CD4-positive, alpha-beta T cell (primary cell): ENCODE data around the gene CAPN2. TPM values are rescaled to one million over a fixed set of nuclear protein-coding genes. Genes with fewer than 3 reads are reported as not detected.

ENCODE experiments used
- ATAC-seq: fragments of 200-7000 bp; cut with Tn5 transposase; one replicate; pipeline ENCODE4 v1.10.0; 2022; ENCODE audit warnings: mild to moderate bottlenecking; ENCODE audit not compliant: poor library complexity
- CTCF ChIA-PET: fragments of 350-600 bp; sonication (Branson Sonifier 250); formaldehyde crosslinking; loops from one replicate; lab custom pipeline; 2021; ENCODE audit warnings: antibody characterized with exemption, inconsistent platforms; lab: Charles Lee
- POLR2A ChIA-PET: fragments of 350-600 bp; sonication (Branson Sonifier 250); formaldehyde crosslinking; loops from one replicate; lab custom pipeline; 2021; ENCODE audit warnings: antibody characterized with exemption, inconsistent platforms; lab: Charles Lee
- DNase-seq, 14 experiments: peaks; one replicate each; pipeline ENCODE4 v3.0.0-alpha.2; 2013 to 2020; ENCODE audit warnings: mixed read lengths in 2 of 14
- H3K27ac ChIP-seq, 2 donors: one replicate each; pipeline versions ENCODE4 v1.5.1 to v1.7.0; 2013; ENCODE audit warnings: low read length in 2 of 2, low read depth in 1 of 2, mild to moderate bottlenecking in 1 of 2
- H3K27me3 ChIP-seq, 2 experiments: 1 replicate in 1 of 2; 2 replicates in 1 of 2; pipeline versions ENCODE4 v1.6.1 to v1.7.0; 2013; ENCODE audit warnings: low read length in 2 of 2, control low read depth in 1 of 2, mild to moderate bottlenecking in 1 of 2, moderate library complexity in 1 of 2; ENCODE audit not compliant: insufficient read depth in 2 of 2, control insufficient read depth in 1 of 2
- H3K36me3 ChIP-seq: one replicate; pipeline ENCODE4 v1.6.1; 2013; ENCODE audit warnings: low read length, control low read depth; ENCODE audit not compliant: insufficient read depth
- H3K4me1 ChIP-seq: one replicate; pipeline ENCODE4 v1.6.1; 2013; ENCODE audit warnings: low read length, control low read depth; ENCODE audit not compliant: insufficient read depth
- H3K4me3 ChIP-seq: one replicate; pipeline ENCODE4 v1.5.1; 2013; ENCODE audit warnings: mild to moderate bottlenecking, low read length, moderate library complexity
- H3K9me3 ChIP-seq, 2 experiments: 1 replicate in 1 of 2; 2 replicates in 1 of 2; pipeline versions ENCODE4 v1.6.1 to v1.7.0; 2013; ENCODE audit warnings: low read length in 2 of 2, mild to moderate bottlenecking in 2 of 2, control low read depth in 1 of 2, moderate library complexity in 1 of 2; ENCODE audit not compliant: control insufficient read depth in 1 of 2, insufficient read depth in 1 of 2
- H3K27ac Mint-ChIP-seq: one replicate; pipeline ENCODE4 v1.8.0; 2020; ENCODE audit warnings: mixed read lengths
- H3K27me3 Mint-ChIP-seq: one replicate; pipeline ENCODE4 v1.8.0; 2021; ENCODE audit warnings: mixed read lengths
- H3K36me3 Mint-ChIP-seq: one replicate; pipeline ENCODE4 v1.8.0; 2021; ENCODE audit warnings: low read depth, mixed read lengths
- H3K4me1 Mint-ChIP-seq: one replicate; pipeline ENCODE4 v1.8.0; 2021; ENCODE audit warnings: low read depth, mixed read lengths
- H3K4me3 Mint-ChIP-seq: one replicate; pipeline ENCODE4 v1.8.0; 2020; ENCODE audit warnings: mild to moderate bottlenecking, mixed read lengths
- H3K9me3 Mint-ChIP-seq: one replicate; pipeline ENCODE4 v1.8.0; 2020; ENCODE audit warnings: mixed read lengths
- intact Hi-C, 2 experiments: fragments of 100-400 bp; cut with DNase I in 1 of 2; cut with micrococcal nuclease in 1 of 2; formaldehyde crosslinking; loops; one replicate each; pipeline versions ENCODE4 v1.15.1 to v1.9.0; 2023 to 2025; cut with DNase I, micrococcal nuclease
- total RNA-seq, 174 experiments: library from RNA in 2 of 174; stranded (reverse) in 2 of 174; gene quantifications; one replicate each; pipeline ENCODE4 v1.2.3 and lab custom pipeline; 2021 to 2026
- TF ChIP-seq, protein P1 (sequence below): fragments of 200-600 bp; IDR thresholded peaks from one replicate; pipeline ENCODE4 v1.8.0; 2022; ENCODE audit warnings: antibody characterized with exemption, mild to moderate bottlenecking

CAPN2 gene
- total RNA-seq, 2 experiments from 2014 or later, result 110 to 114 TPM

DNA sequence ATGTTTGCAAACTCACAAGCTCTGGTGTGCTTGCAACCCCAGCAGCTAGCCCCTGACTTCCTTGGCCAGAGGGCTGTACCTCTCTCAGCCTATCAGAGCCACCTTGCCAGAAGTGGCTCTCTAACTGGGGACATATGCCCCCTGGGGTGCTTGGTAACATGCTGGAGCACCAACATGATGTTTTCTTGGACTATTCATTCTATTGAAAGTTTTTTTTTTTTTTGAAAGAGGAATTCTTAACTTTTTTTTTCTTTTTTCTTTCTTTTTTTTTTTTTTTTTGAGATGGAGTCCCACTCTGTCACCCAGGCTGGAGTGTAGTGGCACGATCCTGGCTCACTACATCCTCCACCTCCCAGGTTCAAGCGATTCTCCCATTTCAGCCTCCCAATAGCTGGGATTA is 32.2 kb upstream of the CAPN2 start:
- Histone ChIP-seq H3K9me3 (no peaks in the 10 kb centered on the region), H3K4me3 (no peak overlapping the region), H3K36me3 (no peaks in the 10 kb centered on the region), H3K27me3 (peaks cover 0 to 2% of the 10 kb centered on the region in 2 experiments), H3K27ac (no peak overlapping the region), H3K4me1 (peaks cover 2% of the 10 kb centered on the region)
- H3K36me3 Mint-ChIP-seq, result no peaks in the 10 kb centered on the region
- intact Hi-C loops, result loop anchor here (5.0 to 10.0 kb wide), 3 partner anchors 888 to 1215 kb away; partner anchors contain the start of gene FAM177B (in 1 of the 2)
- no peak overlapping the region for H3K4me3 Mint-ChIP-seq
- no peak for DNase-seq
- CTCF ChIA-PET, result no interaction called here
- POLR2A ChIA-PET, result no interaction called here
- TF ChIP-seq, protein P1, sequence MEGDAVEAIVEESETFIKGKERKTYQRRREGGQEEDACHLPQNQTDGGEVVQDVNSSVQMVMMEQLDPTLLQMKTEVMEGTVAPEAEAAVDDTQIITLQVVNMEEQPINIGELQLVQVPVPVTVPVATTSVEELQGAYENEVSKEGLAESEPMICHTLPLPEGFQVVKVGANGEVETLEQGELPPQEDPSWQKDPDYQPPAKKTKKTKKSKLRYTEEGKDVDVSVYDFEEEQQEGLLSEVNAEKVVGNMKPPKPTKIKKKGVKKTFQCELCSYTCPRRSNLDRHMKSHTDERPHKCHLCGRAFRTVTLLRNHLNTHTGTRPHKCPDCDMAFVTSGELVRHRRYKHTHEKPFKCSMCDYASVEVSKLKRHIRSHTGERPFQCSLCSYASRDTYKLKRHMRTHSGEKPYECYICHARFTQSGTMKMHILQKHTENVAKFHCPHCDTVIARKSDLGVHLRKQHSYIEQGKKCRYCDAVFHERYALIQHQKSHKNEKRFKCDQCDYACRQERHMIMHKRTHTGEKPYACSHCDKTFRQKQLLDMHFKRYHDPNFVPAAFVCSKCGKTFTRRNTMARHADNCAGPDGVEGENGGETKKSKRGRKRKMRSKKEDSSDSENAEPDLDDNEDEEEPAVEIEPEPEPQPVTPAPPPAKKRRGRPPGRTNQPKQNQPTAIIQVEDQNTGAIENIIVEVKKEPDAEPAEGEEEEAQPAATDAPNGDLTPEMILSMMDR, result no peak
- no peak overlapping the region for H3K27ac Mint-ChIP-seq
- H3K27me3 Mint-ChIP-seq, result peaks cover 12% of the 10 kb centered on the region
- ATAC-seq, result no peak
- no peaks in the 10 kb centered on the region for H3K4me1 Mint-ChIP-seq
- peaks cover under 1% of the 10 kb centered on the region for H3K9me3 Mint-ChIP-seq

DNA sequence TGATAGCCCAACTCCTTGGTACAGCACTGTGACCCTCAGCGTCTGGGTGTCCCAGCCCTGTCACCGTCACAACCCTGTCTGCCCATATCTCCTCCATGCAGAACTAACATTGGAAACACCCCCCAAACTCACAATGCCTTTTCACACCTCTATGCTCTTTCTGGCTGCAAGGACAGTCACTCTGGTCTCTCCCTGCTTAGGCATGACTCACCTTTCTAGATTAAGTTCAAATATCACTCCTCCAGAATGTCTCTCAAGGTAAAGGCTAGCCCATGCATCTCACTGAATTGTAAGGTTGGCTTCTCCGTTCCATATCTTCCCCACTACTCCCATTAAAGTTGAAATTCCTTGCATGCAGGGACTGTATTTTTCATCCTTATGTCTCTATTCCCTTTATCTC is 29.8 kb upstream of the CAPN2 start:
- DNase-seq, result no peak
- H3K4me3 ChIP-seq, result no peak overlapping the region
- CTCF ChIA-PET, result interaction anchor here (1.4 to 2.0 kb wide), 2 partner anchors 8 to 549 kb away, joined by 3 to 9 read pairs; no protein-coding TSS in a partner anchor
- POLR2A ChIA-PET, result no interaction called here
- Mint-ChIP-seq H3K4me1 (no peaks in the 10 kb centered on the region), H3K27me3 (peaks cover 12% of the 10 kb centered on the region), H3K4me3 (no peak overlapping the region), H3K36me3 (no peaks in the 10 kb centered on the region), H3K27ac (no peak overlapping the region), H3K9me3 (no peaks in the 10 kb centered on the region)
- intact Hi-C loops, result loop anchor here (2.0 to 10.0 kb wide), 5 partner anchors 890 to 1218 kb away; partner anchors contain the start of gene FAM177B (in 2 of the 2)
- ATAC-seq, result no peak
- peaks cover 0 to 2% of the 10 kb centered on the region in 2 experiments for H3K27me3 ChIP-seq
- H3K36me3 ChIP-seq, result no peaks in the 10 kb centered on the region
- H3K9me3 ChIP-seq, result no peaks in the 10 kb centered on the region
- peaks cover 2% of the 10 kb centered on the region for H3K4me1 ChIP-seq
- TF ChIP-seq, protein P1, result no peak
- no peak overlapping the region for H3K27ac ChIP-seq

DNA sequence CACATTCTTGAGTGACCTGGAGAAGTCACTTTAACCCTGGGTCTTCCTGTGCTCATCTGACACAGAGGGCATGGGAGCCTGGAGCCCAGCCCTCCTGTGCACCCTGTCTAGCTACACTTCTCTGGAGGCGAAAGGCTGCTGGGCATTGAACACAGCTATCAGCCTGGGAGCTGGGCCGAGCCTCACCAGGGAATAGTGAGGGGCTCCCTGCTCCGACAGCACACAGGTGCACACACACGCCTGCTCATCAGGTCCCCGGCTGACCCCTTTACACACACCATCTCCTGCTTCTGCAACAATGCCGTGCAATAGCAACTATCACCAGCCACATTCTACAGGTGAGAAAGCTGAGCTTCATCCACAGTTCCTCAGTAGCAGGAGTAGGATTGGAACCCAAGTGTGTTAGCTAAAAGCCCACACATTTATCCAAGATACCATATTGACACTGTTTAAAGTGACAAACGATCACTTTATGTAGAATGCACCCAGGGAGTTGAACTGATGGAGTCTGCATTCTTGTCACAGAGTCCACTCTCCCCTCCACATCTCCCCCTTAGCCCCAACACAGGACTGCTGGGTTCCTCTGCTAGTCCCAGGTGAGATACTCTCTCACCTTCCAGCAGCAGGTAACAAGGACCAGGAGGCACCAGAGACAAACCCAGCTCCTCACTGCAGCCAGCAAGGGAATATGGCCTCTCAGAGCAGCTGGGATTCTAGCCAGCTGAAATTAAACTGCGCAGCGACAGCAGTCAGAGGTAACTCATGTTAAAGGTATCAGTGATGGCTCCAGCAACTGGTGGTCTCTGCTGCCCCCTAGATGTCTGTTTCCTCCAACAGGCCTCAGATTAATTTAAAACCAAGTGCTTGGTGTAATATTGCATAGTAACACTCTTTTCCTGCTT is 28.5 kb upstream of the CAPN2 start:
- Mint-ChIP-seq H3K36me3 (no peaks in the 10 kb centered on the region), H3K27ac (no peak overlapping the region), H3K9me3 (no peaks in the 10 kb centered on the region), H3K4me1 (no peaks in the 10 kb centered on the region), H3K4me3 (no peak overlapping the region), H3K27me3 (peaks cover 16% of the 10 kb centered on the region)
- Histone ChIP-seq H3K27ac (no peak overlapping the region), H3K36me3 (no peaks in the 10 kb centered on the region), H3K4me1 (peaks cover 2% of the 10 kb centered on the region), H3K9me3 (no peaks in the 10 kb centered on the region), H3K27me3 (peaks cover 0 to 2% of the 10 kb centered on the region in 2 experiments), H3K4me3 (no peak overlapping the region)
- peak; percentile 73 for ATAC-seq
- ChIA-PET POLR2A (interaction anchor here (1.4 kb wide), 1 partner anchor 550 kb away, joined by 5 read pairs; no protein-coding TSS in a partner anchor), CTCF (interaction anchor here (1.0 to 2.0 kb wide), 3 partner anchors 65 to 560 kb away, joined by 3 to 9 read pairs (median 3); no protein-coding TSS in a partner anchor)
- peak; percentile 39 to 77 (median 50) for DNase-seq
- TF ChIP-seq, protein P1, result peak; percentile 65
- intact Hi-C loops, result loop anchor here (1.0 to 10.0 kb wide), 8 partner anchors 550 to 1219 kb away; partner anchors contain the start of gene FAM177B (in 2 of the 2)
